ENCODE results near the gene HYAL1. TPM values are rescaled to one million over a fixed set of nuclear protein-coding genes. Genes with fewer than 3 reads are reported as not detected.

The HYAL1 gene
- total RNA-seq, 2 experiments from 2014 or later, result not detected

DNA sequence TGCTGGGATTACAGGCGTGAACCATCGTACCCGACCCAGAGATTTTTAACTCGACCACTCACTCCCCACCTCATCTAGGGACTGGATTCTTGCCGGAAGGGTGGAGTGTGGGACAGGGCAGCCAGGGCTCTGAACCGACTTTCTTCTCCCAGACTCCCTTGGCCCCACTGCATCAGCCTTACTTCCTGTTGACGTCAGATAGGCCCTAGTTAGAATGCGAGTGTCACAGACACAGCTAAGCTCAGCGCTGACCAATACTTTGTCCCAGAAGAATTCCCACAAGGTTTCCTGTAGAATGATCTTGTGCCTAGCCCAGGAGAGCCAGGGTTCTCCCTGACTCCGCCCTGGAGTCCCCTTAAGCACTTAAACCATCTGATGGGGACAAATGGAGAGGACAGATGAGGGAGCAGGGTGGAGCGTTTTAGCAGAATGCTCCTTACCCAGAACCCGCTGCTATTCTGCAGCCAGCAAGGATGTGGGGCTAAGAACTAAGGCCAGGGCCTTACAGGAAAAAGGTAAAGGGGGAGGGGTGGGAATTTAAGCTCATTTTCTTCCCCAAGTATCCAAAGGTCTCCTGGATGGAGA lies 30.5 kb upstream of the HYAL1 start:
- Mint-ChIP-seq H3K9me3 (no peaks in the 10 kb centered on the region), H3K36me3 (ENCODE audit: low read depth) (peaks cover 48% of the 10 kb centered on the region), H3K4me1 (ENCODE audit: low read depth) (peaks cover 38% of the 10 kb centered on the region), H3K4me3 (peak overlapping the region; percentile 41), H3K27me3 (ENCODE audit: low read depth) (no peaks in the 10 kb centered on the region), H3K27ac (peak overlapping the region; percentile 87)
- CTCF ChIA-PET, result interaction anchor here (0.7 to 2.8 kb wide), 3 partner anchors 10 to 482 kb away, joined by 3 to 16 read pairs (median 3); partner anchors contain the start of gene HYAL2
- DNase-seq, result no peak
- intact Hi-C loops (cut with micrococcal nuclease), result no loop called here

DNA sequence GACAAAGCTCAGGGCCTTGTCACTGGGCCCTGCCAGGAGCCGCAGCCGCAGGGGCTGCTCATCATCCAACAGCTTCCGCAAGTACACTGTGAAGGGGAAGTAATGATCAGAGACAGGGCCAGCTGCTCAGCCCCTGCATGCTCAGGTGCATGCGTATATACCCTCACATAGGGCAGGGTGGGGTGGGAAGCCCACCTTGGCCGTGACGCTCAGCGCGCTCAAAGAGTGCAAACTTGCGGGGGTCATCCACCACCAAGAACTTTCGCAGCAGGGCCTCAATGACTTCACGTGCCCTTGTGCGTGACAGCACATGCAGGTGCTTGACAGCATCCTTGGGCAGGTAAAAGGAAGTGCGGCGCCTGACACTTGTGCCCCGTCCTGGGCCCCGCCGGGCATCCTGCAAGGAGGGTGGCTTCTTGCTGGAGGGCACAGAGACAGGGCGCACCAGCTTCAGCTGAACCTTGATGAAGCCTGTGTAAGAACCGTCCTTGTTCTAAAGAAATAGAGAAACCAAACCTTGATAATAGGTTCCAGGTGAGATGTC lies 28.1 kb upstream of the HYAL1 start:
- Mint-ChIP-seq H3K36me3 (ENCODE audit: low read depth) (peaks cover 36% of the 10 kb centered on the region), H3K27me3 (ENCODE audit: low read depth) (no peaks in the 10 kb centered on the region), H3K27ac (peak overlapping the region; percentile 24), H3K9me3 (no peaks in the 10 kb centered on the region), H3K4me3 (no peak overlapping the region), H3K4me1 (ENCODE audit: low read depth) (peaks cover 36% of the 10 kb centered on the region)
- intact Hi-C loops (cut with micrococcal nuclease), result no loop called here
- no peak for DNase-seq
- CTCF ChIA-PET, result interaction anchor here (1.0 kb wide), 1 partner anchor 11 kb away, joined by 3 read pairs; no protein-coding TSS in a partner anchor

DNA sequence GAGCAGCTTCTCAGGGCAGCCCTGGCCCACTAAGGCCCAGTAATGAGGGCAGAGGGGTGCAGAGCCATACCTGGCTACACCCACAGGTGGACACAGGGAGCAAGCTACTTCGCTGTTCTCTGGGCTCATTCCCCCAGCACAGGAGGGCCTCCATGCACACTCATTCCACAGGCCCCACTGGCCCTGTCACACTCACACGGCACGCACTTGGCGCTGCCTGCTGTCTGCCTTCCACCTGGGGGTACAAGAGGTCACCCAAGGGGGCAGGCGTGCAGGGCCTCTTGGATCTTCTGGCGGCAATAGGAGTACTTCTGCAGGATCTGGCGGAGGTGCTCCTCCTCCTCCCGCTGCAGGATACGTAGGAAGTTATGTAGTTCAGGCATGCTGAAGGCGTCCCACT lies 27.0 kb upstream of the HYAL1 start:
- Mint-ChIP-seq H3K9me3 (no peaks in the 10 kb centered on the region), H3K4me3 (no peak overlapping the region), H3K27ac (no peak overlapping the region), H3K4me1 (ENCODE audit: low read depth) (peaks cover 29% of the 10 kb centered on the region), H3K36me3 (ENCODE audit: low read depth) (peaks cover 26% of the 10 kb centered on the region), H3K27me3 (ENCODE audit: low read depth) (no peaks in the 10 kb centered on the region)
- no peak for DNase-seq
- intact Hi-C loops (cut with micrococcal nuclease), result no loop called here
- CTCF ChIA-PET, result interaction anchor here (0.6 kb wide), 1 partner anchor 9 kb away, joined by 3 read pairs; no protein-coding TSS in a partner anchor

DNA sequence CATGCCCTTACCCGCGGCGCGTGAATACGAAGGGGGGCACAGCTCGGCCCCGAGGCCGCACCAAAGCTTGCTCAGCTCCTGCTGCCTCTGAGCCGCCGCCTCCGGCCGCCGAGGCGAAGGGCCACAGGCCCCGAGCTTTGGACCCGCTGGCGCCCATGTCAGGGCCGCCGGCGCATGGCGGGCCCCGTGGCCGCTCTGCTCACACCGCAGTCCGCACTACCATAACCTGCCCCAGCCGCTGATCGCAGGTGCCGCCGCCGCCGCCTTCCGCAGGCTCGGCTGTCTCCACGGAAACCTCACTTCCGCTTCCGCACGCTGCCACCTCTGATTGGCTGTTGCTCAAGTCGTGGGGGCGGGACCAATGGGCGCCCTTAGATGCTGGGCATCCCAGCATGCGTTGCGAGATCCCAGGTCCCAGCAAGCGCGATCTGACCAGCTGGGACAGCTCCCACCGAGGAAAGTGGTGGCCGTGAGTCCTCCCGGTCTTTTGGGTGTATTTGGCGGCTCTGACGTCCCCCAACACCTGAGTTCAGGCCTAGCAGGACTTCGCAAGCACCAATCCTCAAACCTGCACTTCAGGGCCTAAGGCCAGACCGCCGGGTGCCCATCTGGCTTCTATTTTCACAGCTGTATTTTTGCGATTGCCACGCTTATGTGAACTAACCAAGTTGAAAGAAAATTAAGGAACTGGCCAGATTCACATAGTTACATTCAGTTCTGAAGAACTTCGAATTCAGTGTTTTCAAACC lies 24.7 kb upstream of the HYAL1 start, which contains the start of gene TUSC2:
Gene TUSC2, minus strand, starts transcription at position 281 of the 749 bp plus-strand sequence. Its CDS starts 124 bp downstream, at position 157.
- H3K27ac Mint-ChIP-seq, result peak within 1 kb of the TSS; percentile 80
- DNase-seq, result peak; percentile 98
- no peaks in the 10 kb centered on the region for H3K27me3 Mint-ChIP-seq (ENCODE audit: low read depth)
- intact Hi-C loops (cut with micrococcal nuclease), result loop anchor here (1.0 to 2.0 kb wide), 4 partner anchors 9 to 542 kb away; partner anchors contain the start of genes IFRD2 and IP6K1
- peaks cover 16% of the 10 kb centered on the region for H3K4me1 Mint-ChIP-seq (ENCODE audit: low read depth)
- peak within 1 kb of the TSS; percentile 88 for H3K4me3 Mint-ChIP-seq
- CTCF ChIA-PET, result interaction anchor here (0.9 to 1.5 kb wide), 4 partner anchors 9 to 82 kb away, joined by 3 to 5 read pairs (median 4); no protein-coding TSS in a partner anchor
- peaks cover 14% of the 10 kb centered on the region for H3K36me3 Mint-ChIP-seq (ENCODE audit: low read depth)
- H3K9me3 Mint-ChIP-seq, result no peaks in the 10 kb centered on the region

DNA sequence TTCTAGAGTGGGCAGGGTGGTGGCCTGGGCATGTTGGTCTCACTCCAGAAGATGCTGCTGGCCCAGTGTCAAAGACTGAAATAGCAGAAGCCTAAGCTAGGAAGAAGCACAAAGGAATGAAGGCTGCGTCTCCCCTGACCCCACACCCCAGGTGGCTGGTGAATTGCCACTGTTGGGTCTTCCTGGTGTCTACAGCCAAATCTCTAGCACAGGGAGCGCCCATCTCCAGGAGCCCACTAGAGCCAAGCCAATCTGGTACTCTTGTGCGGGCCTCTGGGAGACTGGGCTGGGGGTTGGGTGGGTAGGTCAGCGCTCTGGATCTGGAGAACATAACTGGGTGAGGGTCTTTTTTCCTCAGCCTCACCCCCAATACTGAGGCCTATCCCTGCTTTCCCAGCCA lies 23.8 kb upstream of the HYAL1 start:
- H3K36me3 Mint-ChIP-seq (ENCODE audit: low read depth), result peaks cover 13% of the 10 kb centered on the region
- intact Hi-C loops (cut with micrococcal nuclease), result no loop called here

DNA sequence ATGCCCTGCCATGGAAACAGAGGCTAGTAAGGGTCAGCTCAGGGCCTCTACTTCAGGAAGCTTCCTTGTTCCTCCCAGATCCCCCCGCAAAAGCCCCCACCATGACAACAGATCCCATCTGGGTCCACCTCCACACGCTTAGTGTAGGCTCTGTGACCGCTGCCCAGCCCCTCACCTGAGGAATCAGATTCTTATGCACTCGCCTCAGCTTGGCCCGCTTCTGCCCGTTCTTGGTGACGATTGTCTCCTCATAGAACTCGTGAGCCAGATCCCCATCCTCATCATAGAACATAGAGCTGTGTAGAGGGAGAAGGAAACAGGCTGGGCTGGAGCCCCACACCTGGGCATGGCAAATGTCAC lies 22.8 kb upstream of the HYAL1 start:
- no peaks in the 10 kb centered on the region for H3K9me3 Mint-ChIP-seq
- intact Hi-C loops (cut with micrococcal nuclease), result no loop called here
- H3K27me3 Mint-ChIP-seq (ENCODE audit: low read depth), result no peaks in the 10 kb centered on the region
- CTCF ChIA-PET, result interaction anchor here (0.8 to 5.7 kb wide), 2 partner anchors 11 to 29 kb away, joined by 3 to 31 read pairs; no protein-coding TSS in a partner anchor
- peak overlapping the region; percentile 34 for H3K4me3 Mint-ChIP-seq
- no peak for DNase-seq
- no peak overlapping the region for H3K27ac Mint-ChIP-seq
- peaks cover 9% of the 10 kb centered on the region for H3K36me3 Mint-ChIP-seq (ENCODE audit: low read depth)
- peaks cover 17% of the 10 kb centered on the region for H3K4me1 Mint-ChIP-seq (ENCODE audit: low read depth)

More for the DNA sequence above, 23.8 kb upstream of the HYAL1 start:
- DNase-seq, result no peak
- H3K4me3 Mint-ChIP-seq, result peak overlapping the region; percentile 88
- peaks cover 17% of the 10 kb centered on the region for H3K4me1 Mint-ChIP-seq (ENCODE audit: low read depth)
- no peaks in the 10 kb centered on the region for H3K27me3 Mint-ChIP-seq (ENCODE audit: low read depth)
- no peaks in the 10 kb centered on the region for H3K9me3 Mint-ChIP-seq
- H3K27ac Mint-ChIP-seq, result no peak overlapping the region
- CTCF ChIA-PET, result no interaction called here

DNA sequence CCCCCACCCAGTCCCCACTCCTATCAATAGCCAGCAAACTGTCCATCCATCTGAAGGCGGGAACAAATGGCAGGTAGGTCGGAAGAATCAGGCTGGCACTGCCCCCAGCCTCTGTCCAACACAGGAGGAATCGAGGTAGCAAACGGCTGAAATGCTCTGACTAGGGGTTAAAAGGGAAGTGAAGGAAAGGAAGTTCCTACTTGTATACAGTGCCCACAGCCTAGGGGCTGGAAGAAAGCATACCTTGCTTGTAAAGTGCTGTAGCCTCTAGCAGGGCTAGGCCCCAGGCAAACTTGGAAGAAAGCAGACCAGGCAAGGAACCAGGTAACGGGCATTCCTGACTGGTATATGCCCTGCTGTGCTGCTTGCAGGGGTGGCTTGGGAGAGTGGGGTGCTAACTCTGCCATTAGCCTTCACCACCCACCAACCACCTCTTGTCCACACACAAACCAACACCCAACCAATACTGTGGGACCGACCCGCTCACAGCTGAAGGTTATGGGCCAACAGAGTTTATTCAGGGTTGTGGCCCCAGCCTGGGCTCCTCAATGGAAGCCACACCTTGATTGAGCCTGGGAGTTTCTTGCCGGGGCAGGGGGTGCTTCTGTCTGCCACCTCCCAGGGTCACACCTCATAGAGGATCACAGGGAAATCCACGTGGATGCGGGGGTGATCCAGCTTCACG lies 22.3 kb upstream of the HYAL1 start:
- peaks cover 4% of the 10 kb centered on the region for H3K36me3 Mint-ChIP-seq (ENCODE audit: low read depth)
- no peaks in the 10 kb centered on the region for H3K27me3 Mint-ChIP-seq (ENCODE audit: low read depth)
- DNase-seq, result no peak
- no peak overlapping the region for H3K27ac Mint-ChIP-seq
- no peaks in the 10 kb centered on the region for H3K9me3 Mint-ChIP-seq
- no peak overlapping the region for H3K4me3 Mint-ChIP-seq
- H3K4me1 Mint-ChIP-seq (ENCODE audit: low read depth), result peaks cover 18% of the 10 kb centered on the region
- CTCF ChIA-PET, result interaction anchor here (0.8 to 5.7 kb wide), 4 partner anchors 8 to 33 kb away, joined by 3 to 31 read pairs (median 14); partner anchors contain the start of gene IFRD2
- intact Hi-C loops (cut with micrococcal nuclease), result no loop called here

DNA sequence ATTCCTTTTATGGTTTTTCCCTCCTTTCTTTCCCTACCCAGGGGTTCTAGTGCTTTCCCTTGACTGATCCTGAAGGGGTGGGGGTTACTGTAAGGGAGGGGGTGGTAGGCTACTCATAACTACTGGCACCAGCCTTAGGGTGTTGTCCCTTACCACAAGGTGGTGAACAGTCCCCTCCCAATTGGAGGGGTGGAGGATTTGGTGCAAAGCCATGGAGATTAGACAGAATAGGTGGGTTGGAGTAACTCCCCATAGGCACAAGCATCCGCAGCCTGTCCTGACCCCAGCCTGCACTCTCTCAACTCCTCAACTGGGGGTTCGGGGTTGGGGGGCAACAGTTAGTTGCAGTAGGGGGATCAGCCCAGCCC lies 21.7 kb upstream of the HYAL1 start:
- Mint-ChIP-seq H3K4me1 (ENCODE audit: low read depth) (peaks cover 23% of the 10 kb centered on the region), H3K36me3 (ENCODE audit: low read depth) (peaks cover 4% of the 10 kb centered on the region), H3K9me3 (no peaks in the 10 kb centered on the region), H3K27ac (no peak overlapping the region), H3K27me3 (ENCODE audit: low read depth) (no peaks in the 10 kb centered on the region), H3K4me3 (no peak overlapping the region)
- CTCF ChIA-PET, result interaction anchor here (1.1 to 5.7 kb wide), 9 partner anchors 9 to 130 kb away, joined by 3 to 31 read pairs (median 12); partner anchors contain the start of genes HYAL3, IFRD2 and NAA80
- no peak for DNase-seq
- intact Hi-C loops (cut with micrococcal nuclease), result no loop called here

DNA sequence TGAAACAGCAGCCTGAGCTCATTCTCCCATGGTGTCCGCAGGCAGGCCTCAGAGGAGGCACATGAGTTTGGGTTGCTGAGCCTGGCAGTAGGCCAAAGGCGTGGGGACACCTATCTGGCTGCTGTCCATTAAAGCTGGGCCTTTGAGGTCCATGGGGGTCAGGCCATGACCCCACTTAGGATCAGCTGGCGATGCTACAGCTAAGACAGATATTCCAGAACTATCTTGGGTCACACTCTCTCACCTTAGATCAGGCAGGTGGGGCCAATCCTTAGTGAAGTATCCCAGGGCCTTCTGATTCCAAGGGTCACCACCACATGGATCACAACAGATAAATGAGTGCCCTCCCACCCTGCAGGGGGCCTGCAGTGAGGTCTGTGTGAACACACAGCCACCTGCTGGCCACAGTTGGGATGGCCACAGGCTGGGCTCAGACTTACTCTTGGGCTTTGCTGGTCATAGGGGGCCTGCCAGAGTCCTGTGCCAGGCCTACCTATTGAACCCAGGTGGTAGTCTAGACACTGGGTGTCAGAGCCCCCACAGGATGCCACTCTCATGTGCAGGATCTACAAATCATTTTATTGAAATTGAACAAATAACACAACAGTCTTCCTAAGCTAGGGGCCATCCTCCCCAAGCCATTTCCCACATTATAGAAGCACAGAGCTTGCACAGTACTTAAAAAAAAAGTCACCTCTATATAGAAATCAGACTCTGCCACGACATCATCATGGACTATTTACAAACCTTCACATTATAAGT lies 21.2 kb upstream of the HYAL1 start:
- CTCF ChIA-PET, result interaction anchor here (0.7 to 5.7 kb wide), 12 partner anchors 9 to 130 kb away, joined by 3 to 31 read pairs (median 4); partner anchors contain the start of genes HYAL1, HYAL3, IFRD2 and NAA80
- H3K36me3 Mint-ChIP-seq (ENCODE audit: low read depth), result peaks cover 2% of the 10 kb centered on the region
- H3K27me3 Mint-ChIP-seq (ENCODE audit: low read depth), result no peaks in the 10 kb centered on the region
- intact Hi-C loops (cut with micrococcal nuclease), result loop anchor here (1.0 to 5.0 kb wide), 2 partner anchors 50 to 132 kb away; partner anchors contain the start of gene GNAT1
- peaks cover 27% of the 10 kb centered on the region for H3K4me1 Mint-ChIP-seq (ENCODE audit: low read depth)
- no peak overlapping the region for H3K4me3 Mint-ChIP-seq
- no peak overlapping the region for H3K27ac Mint-ChIP-seq
- H3K9me3 Mint-ChIP-seq, result no peaks in the 10 kb centered on the region
- peak; percentile 59 for DNase-seq

DNA sequence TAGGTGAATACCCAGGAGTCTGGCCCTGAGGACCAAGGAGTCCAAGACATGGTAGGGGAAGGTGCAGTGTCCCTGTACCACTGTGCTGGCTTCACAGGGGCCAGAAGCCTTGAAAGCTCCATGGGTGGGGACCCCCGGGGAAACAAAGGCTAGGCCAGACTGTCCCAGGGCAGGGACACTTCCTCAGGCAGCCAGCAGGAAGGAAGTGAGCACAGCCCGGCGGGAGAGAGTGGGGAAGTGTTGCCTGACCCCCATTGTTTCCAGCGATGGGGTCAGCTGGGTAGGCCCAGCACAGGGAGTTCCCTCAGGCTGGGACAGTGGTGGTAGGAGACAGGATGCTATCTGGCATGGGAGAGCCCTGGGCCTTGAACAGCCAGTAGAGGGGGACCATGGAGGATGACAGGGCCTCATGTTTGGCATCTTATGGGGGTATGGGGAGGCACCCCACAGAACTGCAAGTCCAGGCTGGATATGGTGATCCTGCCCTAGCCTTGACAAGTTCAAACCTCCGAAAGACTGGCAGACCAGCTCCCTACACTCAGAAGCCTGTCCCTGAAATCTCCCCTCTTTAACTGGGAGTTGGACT lies 20.3 kb upstream of the HYAL1 start:
- H3K36me3 Mint-ChIP-seq (ENCODE audit: low read depth), result no peaks in the 10 kb centered on the region
- intact Hi-C loops (cut with micrococcal nuclease), result loop anchor here (1.0 to 5.0 kb wide), 2 partner anchors 49 to 131 kb away; partner anchors contain the start of gene GNAT1
- no peak for DNase-seq

More for the DNA sequence above, 20.3 kb upstream of the HYAL1 start:
- Mint-ChIP-seq H3K4me3 (no peak overlapping the region), H3K4me1 (ENCODE audit: low read depth) (peaks cover 33% of the 10 kb centered on the region), H3K27ac (peak overlapping the region; percentile 30), H3K9me3 (no peaks in the 10 kb centered on the region), H3K27me3 (ENCODE audit: low read depth) (no peaks in the 10 kb centered on the region)
- CTCF ChIA-PET, result interaction anchor here (0.7 to 5.7 kb wide), 11 partner anchors 9 to 60 kb away, joined by 3 to 31 read pairs (median 5); partner anchors contain the start of genes HYAL1, HYAL3, IFRD2 and NAA80
